GM12878 (cell line): ENCODE data around the gene ZCCHC8. TPM values are rescaled to one million over a fixed set of nuclear protein-coding genes. Genes with fewer than 3 reads are reported as not detected.
A peak's percentile ranks its signal among the peaks of the same experiment; 100 is the strongest.

Source experiments
- ATAC-seq: fragments of 200-7000 bp; cut with Tn5 transposase; 3 replicates; pipeline ENCODE4 v1.9.1; 2020; ENCODE audit warnings: mild to moderate bottlenecking, moderate library complexity
- BruUV-seq: library from RNA; stranded (reverse); fragments of 400-500 nt; replicated peaks from 2 replicates; lab custom pipeline; 2021; lab: Mats Ljungman, UMichigan
- CTCF ChIA-PET: fragments of 300-600 bp; sonication (Branson Sonifier 250); formaldehyde crosslinking; extraction: SDS; loops from one replicate; lab custom pipeline; 2021; ENCODE audit warnings: inconsistent platforms; lab: Yijun Ruan, JAX
- POLR2A ChIA-PET: fragments of 350-600 bp; formaldehyde crosslinking; extraction: SDS; loops from one replicate; lab custom pipeline; 2021; ENCODE audit warnings: inconsistent platforms; lab: Charles Lee
- RAD21 ChIA-PET: fragments of 300-600 bp; sonication (Branson Sonifier 250); formaldehyde crosslinking; loops from one replicate; lab custom pipeline; 2023; ENCODE audit warnings: antibody characterized with exemption; ENCODE audit not compliant: unreplicated experiment; lab: Charles Lee
- SMC1A ChIA-PET: fragments of 300-600 bp; sonication (Branson Sonifier 250); formaldehyde crosslinking; loops from one replicate; lab custom pipeline; 2023; ENCODE audit not compliant: unreplicated experiment, uncharacterized antibody; lab: Charles Lee
- DNase-seq: peaks from one replicate; pipeline ENCODE4 v3.0.0-alpha.2; 2011; ENCODE audit warnings: low read depth, low spot score
- FAIRE-seq: peaks from 3 replicates; lab custom pipeline; 2011; peaks lifted over from hg19 to GRCh38; lab: Jason Lieb, UNC
- H2AFZ ChIP-seq: 2 replicates; pipeline ENCODE4 v1.6.0; 2011; ENCODE audit warnings: low read depth, low read length, control low read depth; ENCODE audit not compliant: control insufficient read depth
- H3K27ac ChIP-seq: 2 replicates; pipeline ENCODE4 v1.5.1; 2011; ENCODE audit warnings: control low read depth; ENCODE audit not compliant: control insufficient read depth, insufficient read depth
- H3K27me3 ChIP-seq, 2 experiments: replicated peaks in 1 of 2; 2 replicates each; pipeline versions ENCODE4 v1.6.0 to v1.6.1; 2011; ENCODE audit warnings: low read length in 1 of 2; ENCODE audit not compliant: control insufficient read depth in 2 of 2, insufficient read depth in 2 of 2
- H3K36me3 ChIP-seq, 2 experiments: 2 replicates each; pipeline ENCODE4 v1.5.1; 2011; ENCODE audit warnings: low read length in 1 of 2; ENCODE audit not compliant: control insufficient read depth in 2 of 2, insufficient read depth in 2 of 2
- H3K4me1 ChIP-seq: 2 replicates; pipeline ENCODE4 v1.6.1; 2011; ENCODE audit warnings: mild to moderate bottlenecking, low read length, moderate library complexity, mixed read lengths; ENCODE audit not compliant: control insufficient read depth, insufficient read depth
- H3K4me2 ChIP-seq: 2 replicates; pipeline ENCODE4 v1.6.0; 2011; ENCODE audit warnings: control low read depth; ENCODE audit not compliant: control insufficient read depth, insufficient read depth
- H3K4me3 ChIP-seq: fragments of 200-600 bp; sonication (generic); 2 replicates; pipeline ENCODE4 v1.5.1; 2016
- H3K79me2 ChIP-seq: 2 replicates; pipeline ENCODE4 v1.6.0; 2011; ENCODE audit warnings: low read length; ENCODE audit not compliant: control insufficient read depth, insufficient read depth
- H3K9ac ChIP-seq: 2 replicates; pipeline ENCODE4 v1.8.0; 2011; ENCODE audit warnings: low read length, control low read depth, mixed read lengths; ENCODE audit not compliant: control insufficient read depth, insufficient read depth
- H3K9me3 ChIP-seq: replicated peaks from 3 replicates; pipeline ENCODE4 v1.5.1; 2011; ENCODE audit warnings: mild to moderate bottlenecking, low read length; ENCODE audit not compliant: control insufficient read depth, insufficient read depth
- H4K20me1 ChIP-seq: 2 replicates; pipeline ENCODE4 v1.6.0; 2011; ENCODE audit not compliant: control insufficient read depth, insufficient read depth
- BCL3 ChIP-seq: IDR thresholded peaks from 2 replicates; pipeline ENCODE4 v1.6.1; 2011; ENCODE audit warnings: borderline replicate concordance, low read depth, mild to moderate bottlenecking, moderate library complexity, low read length; ENCODE audit not compliant: insufficient read depth, poor library complexity, severe bottlenecking
- CHD1 ChIP-seq: IDR thresholded peaks from 2 replicates; pipeline ENCODE4 v1.6.1; 2012; ENCODE audit warnings: low read depth, low read length, improper control_type of control experiment
- ESRRA ChIP-seq: IDR thresholded peaks from 2 replicates; pipeline ENCODE4 v1.6.1; 2012; ENCODE audit warnings: mild to moderate bottlenecking, low read length, improper control_type of control experiment
- ETV6 ChIP-seq, 2 experiments: fragments of 450-650 bp in 1 of 2; IDR thresholded peaks in 1 of 2; conservative IDR thresholded peaks in 1 of 2; 2 replicates each; pipeline ENCODE4 v1.6.1; 2014; ENCODE audit warnings: antibody characterized with exemption in 1 of 2, borderline replicate concordance in 1 of 2, low read depth in 1 of 2, mild to moderate bottlenecking in 1 of 2, moderate library complexity in 1 of 2
- FOXK2 ChIP-seq: fragments of 450-650 bp; IDR thresholded peaks from 2 replicates; pipeline ENCODE4 v1.6.1; 2017; ENCODE audit warnings: mild to moderate bottlenecking, moderate library complexity
- KDM1A ChIP-seq: fragments of 200-600 bp; sonication (generic); IDR thresholded peaks from 2 replicates; pipeline ENCODE4 v1.6.1; 2016; ENCODE audit warnings: borderline replicate concordance
- NFIC ChIP-seq: IDR thresholded peaks from 2 replicates; pipeline ENCODE4 v1.6.1; 2012; ENCODE audit warnings: low read depth, mild to moderate bottlenecking, inconsistent platforms, low read length, moderate library complexity
- NRF1 ChIP-seq: conservative IDR thresholded peaks from 2 replicates; pipeline ENCODE4 v1.6.1; 2011; ENCODE audit warnings: mild to moderate bottlenecking, low read depth, low read length, improper control_type of control experiment
- POU2F2 ChIP-seq: IDR thresholded peaks from 3 replicates; pipeline ENCODE4 v1.6.1; 2011; ENCODE audit warnings: low read depth, mild to moderate bottlenecking, low read length, borderline replicate concordance
- RAD51 ChIP-seq: fragments of 450-650 bp; IDR thresholded peaks from 2 replicates; pipeline ENCODE4 v1.6.1; 2016; ENCODE audit warnings: moderate library complexity, mild to moderate bottlenecking, inconsistent platforms
- SPI1 ChIP-seq: IDR thresholded peaks from 2 replicates; pipeline ENCODE4 v1.6.1; 2011; ENCODE audit warnings: low read depth, mild to moderate bottlenecking, low read length, moderate library complexity, borderline replicate concordance; ENCODE audit not compliant: insufficient read depth
- SREBF1 ChIP-seq: IDR thresholded peaks from 2 replicates; pipeline ENCODE4 v1.6.1; 2012; ENCODE audit warnings: mild to moderate bottlenecking, low read length
- STAT1 ChIP-seq: fragments of 450-650 bp; conservative IDR thresholded peaks from 2 replicates; pipeline ENCODE4 v1.6.1; 2014; ENCODE audit warnings: antibody characterized with exemption, mild to moderate bottlenecking
- SUPT20H ChIP-seq: IDR thresholded peaks from 2 replicates; pipeline ENCODE4 v1.6.1; 2011; ENCODE audit warnings: low read depth, mild to moderate bottlenecking, low read length, moderate library complexity, borderline replicate concordance; ENCODE audit not compliant: control insufficient read depth
- TCF7 ChIP-seq: IDR thresholded peaks from 2 replicates; pipeline ENCODE4 v1.6.1; 2014; ENCODE audit warnings: antibody characterized with exemption, borderline replicate concordance
- ZBED1 ChIP-seq: IDR thresholded peaks from 2 replicates; pipeline ENCODE4 v1.6.1; 2016; ENCODE audit warnings: borderline replicate concordance
- ZNF384 ChIP-seq: IDR thresholded peaks from 2 replicates; pipeline ENCODE4 v1.6.1; 2012; ENCODE audit warnings: low read depth, mild to moderate bottlenecking, low read length, improper control_type of control experiment, borderline replicate concordance
- WGBS: methylation state at CpG from one replicate; pipeline ENCODE4 v1.1.6; 2016; ENCODE audit warnings: low lambda C conversion rate; ENCODE audit not compliant: insufficient replicate concordance, insufficient coverage; ENCODE audit errors: missing lambda C conversion rate; 5-methylcytosine and 5-hydroxymethylcytosine counted together
- in situ Hi-C: fragments of 300-500 bp; cut with MboI; formaldehyde crosslinking; loops from 9 replicates; pipeline ENCODE4 v1.14.3; 2018; ENCODE audit warnings: mixed read lengths
- intact Hi-C: fragments of 100-400 bp; cut with micrococcal nuclease; formaldehyde crosslinking; loops from one replicate; pipeline ENCODE4 v1.14.2; 2022; ENCODE audit not compliant: unreplicated experiment
- polyA plus RNA-seq, 11 experiments: library from polyadenylated mRNA; depleted of rRNA in 4 of 11; unstranded in 6 of 11; stranded (reverse) in 5 of 11; fragments of >200 nt; fragmentation: Nextera tagmentation in 4 of 11; fragmentation: Illumina TruSeq in 1 of 11; extraction: Ambion mirVana in 4 of 11; extraction: Trizol in 1 of 11; gene quantifications; 1 replicate in 1 of 11; 2 replicates in 10 of 11; pipeline versions ENCODE4 v1.2.1 to v1.2.3, GENCODE V29; 2011 to 2016; ENCODE audit warnings: inconsistent platforms in 2 of 11, missing spikeins in 2 of 11, low read depth in 1 of 11
- total RNA-seq, 4 experiments: library from RNA; depleted of rRNA in 3 of 4; stranded (reverse); fragments of >200 nt in 3 of 4; fragmentation: Illumina TruSeq in 1 of 4; extraction: Trizol in 1 of 4; gene quantifications; 2 replicates each; pipeline versions ENCODE4 v1.2.1 to v1.2.3, GENCODE V29; 2013 to 2021
- TF ChIP-seq, protein P1 (sequence below): IDR thresholded peaks from 2 replicates; pipeline ENCODE4 v1.6.1; 2012; ENCODE audit warnings: low read length, inconsistent platforms

ZCCHC8 gene
- total and polyA plus RNA-seq, 10 of the 15 experiments (the other 5 are each of a cell fraction or from before 2014, with no cell fraction given): 8.8 to 34.8 (median 21.7) TPM

DNA sequence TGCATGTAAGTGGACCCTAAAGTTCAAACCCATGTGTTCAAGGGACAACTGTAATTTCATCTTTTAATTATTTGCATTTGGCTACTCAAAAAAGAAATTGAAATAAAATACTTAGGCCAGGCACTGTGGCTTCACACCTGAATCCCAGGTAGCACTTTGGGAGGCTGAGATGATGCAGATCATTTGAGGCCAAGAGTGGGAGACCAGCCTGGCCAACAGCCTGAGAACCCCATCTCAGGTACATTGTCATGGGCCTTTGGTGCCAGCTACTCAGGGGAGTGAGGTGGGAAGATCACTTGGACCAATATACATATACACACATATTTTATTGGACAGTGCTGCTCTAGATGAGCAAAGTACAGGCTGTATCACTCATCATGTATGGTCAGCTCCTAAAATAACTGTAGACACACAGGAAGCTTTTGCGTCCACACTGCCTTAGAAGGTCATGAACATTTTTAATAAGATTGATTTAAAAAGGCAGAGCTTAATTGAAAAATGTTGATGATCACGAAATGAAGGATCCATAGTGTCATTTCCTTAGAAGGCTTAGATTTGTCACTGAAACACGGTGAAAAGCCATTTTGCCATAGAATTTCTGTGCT lies 2.5 kb upstream of the ZCCHC8 start (continued):
- TF ChIP-seq POU2F2 (0 out of 3 replicates have a peak, but pooled peaks have one; percentile 43), SREBF1 (no peak), ZNF384 (no peak), BCL3 (peak; percentile 73), STAT1 (no peak)
- TF ChIP-seq, protein P1, sequence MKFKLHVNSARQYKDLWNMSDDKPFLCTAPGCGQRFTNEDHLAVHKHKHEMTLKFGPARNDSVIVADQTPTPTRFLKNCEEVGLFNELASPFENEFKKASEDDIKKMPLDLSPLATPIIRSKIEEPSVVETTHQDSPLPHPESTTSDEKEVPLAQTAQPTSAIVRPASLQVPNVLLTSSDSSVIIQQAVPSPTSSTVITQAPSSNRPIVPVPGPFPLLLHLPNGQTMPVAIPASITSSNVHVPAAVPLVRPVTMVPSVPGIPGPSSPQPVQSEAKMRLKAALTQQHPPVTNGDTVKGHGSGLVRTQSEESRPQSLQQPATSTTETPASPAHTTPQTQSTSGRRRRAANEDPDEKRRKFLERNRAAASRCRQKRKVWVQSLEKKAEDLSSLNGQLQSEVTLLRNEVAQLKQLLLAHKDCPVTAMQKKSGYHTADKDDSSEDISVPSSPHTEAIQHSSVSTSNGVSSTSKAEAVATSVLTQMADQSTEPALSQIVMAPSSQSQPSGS: peak; percentile 13; the same call in 1 of the 2 replicates

DNA sequence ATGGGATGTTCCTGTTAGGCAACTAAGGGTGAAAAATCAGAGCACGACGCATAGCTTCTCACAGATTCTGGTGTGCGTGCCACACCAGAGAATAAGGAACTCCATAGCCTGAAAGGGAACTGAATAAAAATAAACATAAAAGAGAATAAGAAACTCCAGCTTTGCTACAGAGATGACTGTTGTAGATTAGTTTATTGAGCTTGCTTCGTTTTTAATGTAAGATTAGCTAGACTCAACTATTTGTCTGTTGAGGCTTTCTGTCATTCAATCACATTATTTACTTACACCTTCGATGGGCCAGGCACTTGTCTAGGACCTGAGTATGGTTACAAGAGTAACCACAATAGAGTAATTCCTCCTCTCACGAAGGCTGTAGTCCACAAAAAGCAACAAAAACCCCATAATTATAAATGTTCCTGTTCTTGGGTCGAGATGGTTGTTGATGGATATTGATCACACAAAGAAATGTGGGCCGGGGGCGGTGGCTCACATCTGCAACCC lies 807 bp upstream of the ZCCHC8 start:
- Histone ChIP-seq H3K27ac (peak overlapping the region; percentile 98), H3K36me3 (peaks cover 11 to 22% of the 10 kb centered on the region in 2 experiments), H3K4me1 (peaks cover 10% of the 10 kb centered on the region), H3K9me3 (no peaks in the 10 kb centered on the region), H3K79me2 (peaks cover 39% of the 10 kb centered on the region), H4K20me1 (no peaks in the 10 kb centered on the region), H3K4me3 (peak overlapping the region; percentile 59), H3K4me2 (peak overlapping the region; percentile 53), H3K27me3 (no peaks in the 10 kb centered on the region), H2AFZ (0 out of 2 replicates have a peak overlapping the region, but pooled peaks have one; percentile 3), H3K9ac (peak overlapping the region; percentile 41)
- no peak for DNase-seq
- RAD21 ChIA-PET: interaction anchor here (0.6 to 6.4 kb wide), 11 partner anchors 8 to 252 kb away, joined by 3 to 49 read pairs (median 4); partner anchors contain the start of genes DENR, KNTC1 and RSRC2
- CTCF ChIA-PET: interaction anchor here (0.7 to 2.6 kb wide), 14 partner anchors 12 to 251 kb away, joined by 3 to 16 read pairs (median 4); partner anchors contain the start of genes DENR, KNTC1 and RSRC2
- intact Hi-C loops: loop anchor here (2.0 kb wide), 1 partner anchor 25 kb away; the partner anchor contains the start of genes KNTC1 and RSRC2
- no TSS peak for BruUV-seq
- POLR2A ChIA-PET: interaction anchor here (0.6 to 6.0 kb wide), 18 partner anchors 11 to 980 kb away, joined by 3 to 160 read pairs (median 3); partner anchors contain the start of genes KNTC1, RSRC2 and VPS33A
- SMC1A ChIA-PET: interaction anchor here (0.5 to 6.2 kb wide), 21 partner anchors 10 to 700 kb away, joined by 3 to 39 read pairs (median 5); partner anchors contain the start of genes KNTC1 and RSRC2
- ATAC-seq: peak; percentile 1
- in situ Hi-C loops: no loop called here
- no peak for FAIRE-seq
- WGBS: 10% methylated on average over 9 of the region's 9 CpGs
- TF ChIP-seq NRF1 (no peak), CHD1 (no peak), FOXK2 (no peak), KDM1A (no peak), ETV6 (conservative IDR thresholded peaks at IDR 0.05 in 1 of 2, IDR thresholded peaks at IDR 0.05 in 1 of 2; ENCODE audit: borderline replicate concordance in 1 of 2, low read depth in 1 of 2) (no peak), ESRRA (no peak), SUPT20H (no peak), RAD51 (no peak), TCF7 (no peak), ZBED1 (no peak), NFIC (0 out of 2 replicates have a peak, but pooled peaks have one; percentile 33), SPI1 (peak; percentile 45; the same call in 1 of the 2 replicates)
